ENCODE data around the gene DNAI2. TPM values are rescaled to one million over a fixed set of nuclear protein-coding genes. Genes with fewer than 3 reads are reported as not detected.
"Not testable (repeated sequence)": the region's sequence is repeated elsewhere in the genome, so short reads cannot be mapped to it uniquely, and the experiment has no call there.

DNAI2 gene
- total RNA-seq, 1 donor from 2014 or later = not detected

GRCh38 chr17:74271901-74272561 lies 2.0 kb upstream of the DNAI2 start:
- DNase-seq (ENCODE audit: extremely low read depth, low read depth, low spot score) = no peak

GRCh38 chr17:74272731-74273201 lies 1.3 kb upstream of the DNAI2 start:
- DNase-seq (ENCODE audit: extremely low read depth, low read depth, low spot score) = no peak

- DNase-seq (ENCODE audit: extremely low read depth, low read depth, low spot score) = no peak
These were observed 791 bp downstream of the DNAI2 start for GRCh38 chr17:74274709-74275340.

GRCh38 chr17:74276051-74276476 lies 2.0 kb downstream of the DNAI2 start:
- no peak for DNase-seq (ENCODE audit: extremely low read depth, low read depth, low spot score)

- DNase-seq (ENCODE audit: extremely low read depth, low read depth, low spot score) = no peak
These were observed 2.5 kb downstream of the DNAI2 start for GRCh38 chr17:74276541-74277009.

- no peak for DNase-seq (ENCODE audit: extremely low read depth, low read depth, low spot score)
These were observed 3.9 kb downstream of the DNAI2 start for GRCh38 chr17:74277935-74278334.

GRCh38 chr17:74279617-74280016 lies 5.6 kb downstream of the DNAI2 start:
- not testable (repeated sequence) for DNase-seq (ENCODE audit: extremely low read depth, low read depth, low spot score)

GRCh38 chr17:74280093-74280513 lies 6.1 kb downstream of the DNAI2 start:
- DNase-seq (ENCODE audit: extremely low read depth, low read depth, low spot score) = no peak

GRCh38 chr17:74281799-74282198 lies 7.8 kb downstream of the DNAI2 start:
- no peak for DNase-seq (ENCODE audit: extremely low read depth, low read depth, low spot score)

GRCh38 chr17:74282274-74282586 lies 8.2 kb downstream of the DNAI2 start:
- DNase-seq (ENCODE audit: extremely low read depth, low read depth, low spot score) = not testable (repeated sequence)

- DNase-seq (ENCODE audit: extremely low read depth, low read depth, low spot score) = no peak
These were observed 8.7 kb downstream of the DNAI2 start for GRCh38 chr17:74282587-74283370.

- no peak for DNase-seq (ENCODE audit: extremely low read depth, low read depth, low spot score)
These were observed 9.3 kb downstream of the DNAI2 start for GRCh38 chr17:74283371-74283673.

GRCh38 chr17:74287031-74287602 lies 13.1 kb downstream of the DNAI2 start:
- DNase-seq (ENCODE audit: extremely low read depth, low read depth, low spot score) = no peak

GRCh38 chr17:74288785-74289184 lies 14.8 kb downstream of the DNAI2 start:
- no peak for DNase-seq (ENCODE audit: extremely low read depth, low read depth, low spot score)

- DNase-seq (ENCODE audit: extremely low read depth, low read depth, low spot score) = no peak
These were observed 15.7 kb downstream of the DNAI2 start for GRCh38 chr17:74289688-74290087.

- no peak for DNase-seq (ENCODE audit: extremely low read depth, low read depth, low spot score)
These were observed 16.3 kb downstream of the DNAI2 start for GRCh38 chr17:74290340-74290739.

GRCh38 chr17:74292495-74292894 lies 18.5 kb downstream of the DNAI2 start:
- no peak for DNase-seq (ENCODE audit: extremely low read depth, low read depth, low spot score)

GRCh38 chr17:74295625-74296547 lies 21.9 kb downstream of the DNAI2 start:
- no peak for DNase-seq (ENCODE audit: extremely low read depth, low read depth, low spot score)

GRCh38 chr17:74296548-74296936 lies 22.5 kb downstream of the DNAI2 start:
- peak; percentile 3 for DNase-seq (ENCODE audit: extremely low read depth, low read depth, low spot score)

- DNase-seq (ENCODE audit: extremely low read depth, low read depth, low spot score) = no peak
These were observed 23.9 kb downstream of the DNAI2 start for GRCh38 chr17:74297941-74298340.
